ENCODE results near the gene LPCAT2. TPM values are rescaled to one million over a fixed set of nuclear protein-coding genes. Genes with fewer than 3 reads are reported as not detected.

LPCAT2 gene
- total and polyA plus RNA-seq, 2 of the 13 experiments (the other 11 are each of a cell fraction or from before 2014, with no cell fraction given) = 9.9 to 17.6 TPM

DNA sequence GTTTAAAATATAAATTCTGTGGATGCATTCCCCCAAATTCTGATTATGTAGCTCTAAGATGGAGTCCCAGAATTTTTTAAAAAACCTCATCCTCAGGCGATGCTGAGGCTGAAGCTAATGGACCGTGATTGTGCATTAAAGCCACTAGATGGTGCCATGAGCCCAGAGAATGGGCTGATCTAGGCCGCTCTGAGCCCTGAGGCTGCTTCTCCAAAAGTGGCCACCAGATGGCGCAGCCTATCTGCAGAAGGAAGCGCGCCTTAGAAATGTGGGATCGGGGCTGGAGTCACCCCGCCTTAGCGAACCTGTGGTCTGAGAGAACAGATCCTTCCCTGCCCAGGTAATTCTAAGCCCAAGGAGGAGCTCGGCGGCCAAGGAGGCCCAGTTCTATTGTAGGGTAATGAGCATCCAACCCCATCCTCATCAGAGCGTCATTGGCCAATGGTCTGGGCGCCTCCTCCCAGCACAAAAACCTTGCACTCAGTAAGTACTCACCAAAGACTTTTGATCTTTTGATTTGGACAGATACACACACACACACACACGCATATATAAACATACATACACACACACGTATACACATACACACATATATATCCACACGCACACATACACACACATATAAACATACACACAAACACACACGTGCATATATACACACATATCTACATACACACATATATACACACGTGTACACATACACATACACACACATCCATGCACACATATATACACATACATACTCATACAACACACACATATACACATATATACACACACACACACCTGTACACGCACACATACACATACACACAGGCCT lies 43.6 kb upstream of the LPCAT2 start (continued):
- TF ChIP-seq THAP11 (CRISPR knock-in tag; IDR thresholded peaks at IDR 0.05) (peak; percentile 59), ZNF556 (CRISPR knock-in tag; IDR thresholded peaks at IDR 0.05; ENCODE audit: borderline replicate concordance) (peak; percentile 32; the same call in 1 of the 2 replicates), GABPB1 (CRISPR knock-in tag; IDR thresholded peaks at IDR 0.05) (peak; percentile 38; the same call in 1 of the 2 replicates), MAZ (IDR thresholded peaks at IDR 0.05; ENCODE audit: borderline replicate concordance, low read depth, low read length) (no peak), MAZ (CRISPR knock-in tag; IDR thresholded peaks at IDR 0.05; ENCODE audit: low read depth) (peak; percentile 38; the same call in 1 of the 2 replicates), ARID5B (CRISPR knock-in tag; IDR thresholded peaks at IDR 0.05) (peak; percentile 71), ZNF580 (CRISPR knock-in tag; IDR thresholded peaks at IDR 0.05; ENCODE audit: borderline replicate concordance, low read depth) (peak; percentile 71; the same call in 1 of the 2 replicates), ZNF557 (CRISPR knock-in tag; IDR thresholded peaks at IDR 0.05) (0 out of 2 replicates have a peak, but pooled peaks have one; percentile 56), FOSL2 (CRISPR knock-in tag; IDR thresholded peaks at IDR 0.05) (peak; percentile 63), SMYD3 (CRISPR knock-in tag; IDR thresholded peaks at IDR 0.05) (no peak), XRCC5 (optimal IDR thresholded peaks at IDR 0.05; ENCODE audit: low read length) (peak; percentile 94), ISL2 (CRISPR knock-in tag; IDR thresholded peaks at IDR 0.05) (peak; percentile 61; the same call in 1 of the 2 replicates), ARNT2 (CRISPR knock-in tag; IDR thresholded peaks at IDR 0.05; ENCODE audit: low read depth) (no peak; the same call in 1 of the 2 replicates), GATAD1 (CRISPR knock-in tag; IDR thresholded peaks at IDR 0.05) (peak; percentile 63; the same call in 1 of the 2 replicates), ZNF136 (CRISPR knock-in tag; IDR thresholded peaks at IDR 0.05; ENCODE audit: low read depth) (peak; percentile 50; the same call in 1 of the 2 replicates), ZMYM4 (CRISPR knock-in tag; IDR thresholded peaks at IDR 0.05) (peak; percentile 27; the same call in 1 of the 2 replicates), TBL1XR1 (IDR thresholded peaks at IDR 0.05; ENCODE audit: borderline replicate concordance, low read length, partially characterized antibody) (peak; percentile 42), ZNF577 (CRISPR knock-in tag; IDR thresholded peaks at IDR 0.05; ENCODE audit: borderline replicate concordance, low read depth) (no peak), HOXD1 (CRISPR knock-in tag; IDR thresholded peaks at IDR 0.05) (no peak), ZBTB33 (CRISPR knock-in tag; IDR thresholded peaks at IDR 0.05) (peak; percentile 14; the same call in 1 of the 2 replicates), SMC3 (IDR thresholded peaks at IDR 0.05; ENCODE audit: low read length) (peak; percentile 100)
- TF ChIP-seq, protein P1, sequence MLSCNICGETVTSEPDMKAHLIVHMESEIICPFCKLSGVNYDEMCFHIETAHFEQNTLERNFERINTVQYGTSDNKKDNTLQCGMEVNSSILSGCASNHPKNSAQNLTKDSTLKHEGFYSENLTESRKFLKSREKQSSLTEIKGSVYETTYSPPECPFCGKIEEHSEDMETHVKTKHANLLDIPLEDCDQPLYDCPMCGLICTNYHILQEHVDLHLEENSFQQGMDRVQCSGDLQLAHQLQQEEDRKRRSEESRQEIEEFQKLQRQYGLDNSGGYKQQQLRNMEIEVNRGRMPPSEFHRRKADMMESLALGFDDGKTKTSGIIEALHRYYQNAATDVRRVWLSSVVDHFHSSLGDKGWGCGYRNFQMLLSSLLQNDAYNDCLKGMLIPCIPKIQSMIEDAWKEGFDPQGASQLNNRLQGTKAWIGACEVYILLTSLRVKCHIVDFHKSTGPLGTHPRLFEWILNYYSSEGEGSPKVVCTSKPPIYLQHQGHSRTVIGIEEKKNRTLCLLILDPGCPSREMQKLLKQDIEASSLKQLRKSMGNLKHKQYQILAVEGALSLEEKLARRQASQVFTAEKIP (CRISPR knock-in tag; IDR thresholded peaks at IDR 0.05; ENCODE audit: borderline replicate concordance) = no peak

Measured in HepG2 (cell line).